Measurements from ENCODE around the gene PDE3A. TPM values are rescaled to one million over a fixed set of nuclear protein-coding genes. Genes with fewer than 3 reads are reported as not detected.

PDE3A gene
- total RNA-seq, 1 donor, result 3.9 TPM

GRCh38 chr12:20592556-20592955 lies 224.2 kb downstream of the PDE3A start:
- DNase-seq (ENCODE audit: low read depth), result no peak
- no peak for TF ChIP-seq CTCF (IDR thresholded peaks at IDR 0.05; ENCODE audit: insufficient read depth, low read depth, low read length)
- H3K4me3 ChIP-seq (ENCODE audit: low read depth, low read length), result no peak overlapping the region

GRCh38 chr12:20593611-20594010 lies 225.3 kb downstream of the PDE3A start:
- TF ChIP-seq CTCF (IDR thresholded peaks at IDR 0.05; ENCODE audit: insufficient read depth, low read depth, low read length), result no peak
- no peak for DNase-seq (ENCODE audit: low read depth)
- H3K4me3 ChIP-seq (ENCODE audit: low read depth, low read length), result no peak overlapping the region

GRCh38 chr12:20596061-20596460 lies 227.7 kb downstream of the PDE3A start:
- no peak overlapping the region for H3K4me3 ChIP-seq (ENCODE audit: low read depth, low read length)
- no peak for DNase-seq (ENCODE audit: low read depth)
- TF ChIP-seq CTCF (IDR thresholded peaks at IDR 0.05; ENCODE audit: insufficient read depth, low read depth, low read length), result no peak

- no peak for DNase-seq (ENCODE audit: low read depth)
- H3K4me3 ChIP-seq (ENCODE audit: low read depth, low read length), result no peak overlapping the region
- no peak for TF ChIP-seq CTCF (IDR thresholded peaks at IDR 0.05; ENCODE audit: insufficient read depth, low read depth, low read length)
Observed at GRCh38 chr12:20599757-20600156, 231.4 kb downstream of the PDE3A start.

- peak; percentile 48 for TF ChIP-seq CTCF (IDR thresholded peaks at IDR 0.05; ENCODE audit: insufficient read depth, low read depth, low read length)
- peak; percentile 58 for DNase-seq (ENCODE audit: low read depth)
- no peak overlapping the region for H3K4me3 ChIP-seq (ENCODE audit: low read depth, low read length)
Observed at GRCh38 chr12:20601668-20602280, 233.4 kb downstream of the PDE3A start.

GRCh38 chr12:20602641-20603391 lies 234.5 kb downstream of the PDE3A start:
- H3K4me3 ChIP-seq (ENCODE audit: low read depth, low read length), result no peak overlapping the region
- no peak for TF ChIP-seq CTCF (IDR thresholded peaks at IDR 0.05; ENCODE audit: insufficient read depth, low read depth, low read length)
- DNase-seq (ENCODE audit: low read depth), result no peak
